ENCODE measurements around the gene C21orf58. TPM values are rescaled to one million over a fixed set of nuclear protein-coding genes. Genes with fewer than 3 reads are reported as not detected.

C21orf58 gene
- total RNA-seq, 4 donors from 2014 or later, result 0.44 to 1.6 (median 0.74) TPM

DNA sequence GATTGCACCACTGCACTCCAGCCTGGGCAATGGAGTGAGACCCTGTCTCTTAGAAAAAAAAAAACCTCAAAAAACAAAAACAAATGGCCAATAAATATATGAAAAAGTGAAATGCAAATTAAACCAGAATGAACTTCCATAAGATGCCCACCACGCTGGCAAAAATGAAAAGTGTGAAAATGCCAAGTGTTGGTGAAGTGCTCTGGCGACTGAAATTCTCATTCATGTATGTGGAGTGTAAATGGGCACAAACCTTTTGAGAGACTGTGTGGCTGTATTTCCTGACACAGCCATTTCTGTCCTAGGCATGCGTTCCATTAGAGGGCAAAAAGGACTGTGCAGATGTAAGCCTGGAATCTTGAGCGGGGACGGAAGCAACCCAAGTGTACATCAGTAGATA is 19.2 kb downstream of the C21orf58 start:
- Histone ChIP-seq H3K4me3 (no peak overlapping the region), H3K36me3 (no peaks in the 10 kb centered on the region), H3K27me3 (peaks cover 0 to 7% (median 0%) of the 10 kb centered on the region in 3 donors), H3K9me3 (no peaks in the 10 kb centered on the region), H3K27ac (no peak overlapping the region), H3K4me1 (no peaks in the 10 kb centered on the region)
- intact Hi-C loops (cut with DNase I; ENCODE audit: low total_unique reads), result no loop called here
- no peak for ATAC-seq
- no peak for TF ChIP-seq POLR2A (IDR thresholded peaks at IDR 0.05)
- no peak for TF ChIP-seq CTCF (IDR thresholded peaks at IDR 0.05 in 4 of 5, conservative IDR thresholded peaks at IDR 0.05 in 1 of 5)
- in situ Hi-C loops (cut with MboI; ENCODE audit: low sequenced_read_pairs in 4 of 4), result no loop called here
- no peak for DNase-seq

DNA sequence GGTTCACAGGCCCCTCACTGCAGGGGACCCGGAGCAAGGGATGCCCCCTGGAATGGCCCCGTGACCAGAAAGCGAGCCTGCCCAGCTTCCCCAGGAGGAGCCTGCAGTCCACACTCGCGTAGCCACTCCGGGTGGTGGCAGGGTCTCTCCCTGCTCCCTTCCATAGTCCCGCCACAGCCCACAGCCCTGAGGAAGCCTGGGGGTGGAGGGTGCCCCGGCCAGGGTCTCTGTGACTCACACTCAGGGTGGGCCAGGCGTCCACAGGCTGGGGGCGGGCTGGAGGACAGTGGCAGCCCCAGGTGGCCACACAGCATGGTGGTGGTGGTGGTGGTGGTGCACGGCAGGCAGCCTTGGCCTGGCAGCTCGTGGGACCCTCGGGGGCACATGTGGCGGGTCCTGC is 21.9 kb downstream of the C21orf58 start:
- Histone ChIP-seq H3K4me3 (no peak overlapping the region), H3K27me3 (peaks cover 7 to 22% (median 14%) of the 10 kb centered on the region in 3 donors), H3K27ac (no peak overlapping the region), H3K36me3 (no peaks in the 10 kb centered on the region), H3K9me3 (no peaks in the 10 kb centered on the region), H3K4me1 (peaks cover 5 to 11% of the 10 kb centered on the region in 2 donors)
- DNase-seq (no peak), ATAC-seq (no peak)
- TF ChIP-seq CTCF (IDR thresholded peaks at IDR 0.05 in 4 of 5, conservative IDR thresholded peaks at IDR 0.05 in 1 of 5) (no peak), POLR2A (IDR thresholded peaks at IDR 0.05) (no peak)
- intact Hi-C loops (cut with DNase I; ENCODE audit: low total_unique reads) (no loop called here), in situ Hi-C loops (cut with MboI; ENCODE audit: low sequenced_read_pairs in 4 of 4) (no loop called here)

DNA sequence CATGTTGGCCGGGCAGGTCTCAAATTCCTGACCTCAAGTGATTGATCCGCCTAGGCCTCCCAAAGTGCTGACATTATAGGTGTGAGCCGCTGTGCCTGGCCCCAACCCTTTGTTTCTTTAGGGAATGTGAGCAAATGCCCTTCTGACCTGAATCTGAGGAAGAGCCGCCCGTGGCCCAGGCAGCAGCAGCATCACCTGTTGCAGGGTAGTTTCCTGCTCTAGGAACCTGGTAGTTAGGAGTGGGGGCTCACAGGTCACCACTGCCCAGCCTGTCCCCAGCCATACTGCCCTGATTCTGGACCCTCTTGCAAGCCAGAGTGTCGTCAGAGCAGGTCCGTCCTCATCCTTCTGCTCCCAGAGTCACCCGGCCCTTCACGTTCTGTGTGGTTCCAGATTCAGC is 24.5 kb downstream of the C21orf58 start:
- no peak for TF ChIP-seq POLR2A (IDR thresholded peaks at IDR 0.05)
- no peak for TF ChIP-seq CTCF (IDR thresholded peaks at IDR 0.05 in 4 of 5, conservative IDR thresholded peaks at IDR 0.05 in 1 of 5)
- in situ Hi-C loops (cut with MboI; ENCODE audit: low sequenced_read_pairs in 4 of 4), result no loop called here
- intact Hi-C loops (cut with DNase I; ENCODE audit: low total_unique reads), result no loop called here
- Histone ChIP-seq H3K36me3 (no peaks in the 10 kb centered on the region), H3K27me3 (peaks cover 7 to 27% (median 14%) of the 10 kb centered on the region in 3 donors), H3K9me3 (no peaks in the 10 kb centered on the region), H3K4me1 (peaks cover 9 to 11% of the 10 kb centered on the region in 2 donors), H3K4me3 (no peak overlapping the region), H3K27ac (no peak overlapping the region)
- DNase-seq, result no peak
- no peak for ATAC-seq

- H3K27me3 ChIP-seq, result peaks cover 7 to 27% (median 14%) of the 10 kb centered on the region in 3 donors
- peak overlapping the region; percentile 48 to 59 (median 54) for H3K4me3 ChIP-seq
- peaks cover 9 to 11% of the 10 kb centered on the region in 2 donors for H3K4me1 ChIP-seq
- H3K27ac ChIP-seq, result peak overlapping the region; percentile 53 to 69 (median 58)
- H3K9me3 ChIP-seq, result no peaks in the 10 kb centered on the region
- DNase-seq (no peak), ATAC-seq (peak; percentile 32 to 40)
- no peak for TF ChIP-seq POLR2A (IDR thresholded peaks at IDR 0.05)
- TF ChIP-seq CTCF (IDR thresholded peaks at IDR 0.05 in 4 of 5, conservative IDR thresholded peaks at IDR 0.05 in 1 of 5), result no peak
- no peaks in the 10 kb centered on the region for H3K36me3 ChIP-seq
- intact Hi-C loops (cut with DNase I; ENCODE audit: low total_unique reads) (no loop called here), in situ Hi-C loops (cut with MboI; ENCODE audit: low sequenced_read_pairs in 4 of 4) (no loop called here)
Measured at GRCh38 chr21:46297338-46298271, 26.1 kb downstream of the C21orf58 start.

Data from gastrocnemius medialis (tissue), 4 donors.